Measurements from ENCODE around the gene ZNF385B.

- TF ChIP-seq CTCF (IDR thresholded peaks at IDR 0.05; ENCODE audit: insufficient read depth, low read length, poor library complexity, severe bottlenecking) (no peak), EZH2phosphoT487 (conservative IDR thresholded peaks at IDR 0.05; ENCODE audit: low read length) (no peak)
Measured at GRCh38 chr2:179686069-179686468, 175.3 kb downstream of the ZNF385B start.
